DND-41 (cell line): Measurements from ENCODE around the gene MBLAC2.

ENCODE experiments used
- CTCF ChIP-seq: IDR thresholded peaks from 2 replicates; pipeline ENCODE4 v1.5.1; 2012; ENCODE audit warnings: borderline replicate concordance, low read length, moderate library complexity, mild to moderate bottlenecking; ENCODE audit not compliant: poor library complexity, severe bottlenecking; ENCODE audit errors: extremely low read depth
- EZH2 ChIP-seq: IDR thresholded peaks from 3 replicates; pipeline ENCODE4 v1.6.1; 2012; ENCODE audit warnings: borderline replicate concordance, low read depth, mild to moderate bottlenecking, moderate library complexity, low read length, inconsistent platforms; ENCODE audit not compliant: severe bottlenecking

GRCh38 chr5:90418214-90418613 is 56.4 kb downstream of the MBLAC2 start:
- TF ChIP-seq CTCF = no peak
- no peak for TF ChIP-seq EZH2
